NCI-H2081 treated with DMSO at 0.1 percent for 48 hours (cell line): ENCODE results near the gene SHROOM1.
"Not testable (repeated sequence)": the region's sequence is repeated elsewhere in the genome, so short reads cannot be mapped to it uniquely, and the experiment has no call there.

Experiments
- DNase-seq: peaks from one replicate; lab custom pipeline; 2025; lab: John Stamatoyannopoulos, UW

SHROOM1 gene

GRCh38 chr5:132805872-132806271 is 24.6 kb downstream of the SHROOM1 start:
- DNase-seq = not testable (repeated sequence)

DNA sequence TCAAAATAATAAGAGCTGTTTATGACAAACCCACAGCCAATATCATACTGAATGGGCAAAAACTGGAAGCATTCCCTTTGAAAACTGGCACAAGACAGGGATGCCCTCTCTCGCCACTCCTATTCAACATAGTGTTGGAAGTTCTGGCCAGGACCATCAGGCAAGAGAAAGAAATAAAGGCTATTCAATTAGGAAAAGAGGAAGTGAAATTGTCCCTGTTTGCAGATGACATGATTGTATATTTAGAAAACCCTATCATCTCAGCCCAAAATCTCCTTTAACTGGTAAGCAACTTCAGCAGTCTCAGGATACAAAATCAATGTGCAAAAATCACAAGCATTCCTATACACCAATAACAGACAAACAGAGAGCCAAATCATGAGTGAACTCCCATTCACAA is 26.2 kb downstream of the SHROOM1 start:
- DNase-seq = not testable (repeated sequence)

- DNase-seq = not testable (repeated sequence)
Measured at GRCh38 chr5:132802685-132803066, 27.8 kb downstream of the SHROOM1 start.

DNA sequence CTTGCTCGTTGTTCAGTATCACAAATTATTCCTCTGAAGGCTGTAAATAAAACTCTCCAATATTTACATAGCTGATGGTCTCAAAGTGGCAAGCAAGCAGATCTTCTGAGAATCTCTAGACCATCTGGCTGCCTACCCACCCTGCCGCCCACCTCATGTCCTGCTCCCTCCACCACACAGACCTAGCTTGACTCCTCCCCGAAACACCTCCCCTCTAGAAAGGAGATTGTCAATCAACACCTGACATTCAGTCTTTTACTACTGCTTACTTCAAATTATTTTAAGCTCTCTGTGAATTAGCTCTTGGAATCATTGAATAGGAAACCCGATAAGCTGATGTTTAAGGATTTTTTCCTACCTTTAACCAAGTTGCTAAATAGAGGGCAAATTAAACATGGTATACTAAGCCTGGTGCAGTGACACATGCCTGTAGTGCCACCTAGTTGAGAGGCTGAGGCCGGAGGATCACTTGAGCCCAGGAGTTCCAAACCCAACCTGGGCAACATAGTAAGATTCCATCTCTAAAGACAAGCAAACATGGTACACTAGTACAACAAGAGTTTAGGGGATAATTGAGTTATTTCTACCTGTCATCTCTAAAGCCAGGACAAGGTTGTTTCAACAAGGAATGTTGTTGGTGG is 28.3 kb downstream of the SHROOM1 start:
- no peak for DNase-seq

DNA sequence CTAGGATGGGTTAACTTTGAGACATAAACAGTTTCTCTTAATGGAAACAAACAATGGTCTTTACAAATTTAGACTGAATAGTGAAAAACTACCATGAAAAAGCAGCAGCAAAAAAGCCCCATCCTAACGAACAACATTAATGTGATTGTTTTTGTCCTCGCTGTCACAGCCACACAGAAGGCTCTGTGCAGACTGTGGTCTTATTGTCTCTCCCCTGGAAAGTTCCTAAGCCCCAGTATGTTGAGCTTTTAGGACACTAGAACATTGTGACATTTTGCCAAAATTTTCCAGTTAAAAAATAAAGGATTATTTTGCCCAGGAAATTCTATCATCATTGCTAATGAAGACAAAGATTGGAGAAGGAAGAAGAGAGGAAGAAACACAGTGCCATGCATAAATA is 29.9 kb downstream of the SHROOM1 start:
- no peak for DNase-seq

- DNase-seq = no peak
Measured at GRCh38 chr5:132799392-132799791, 31.1 kb downstream of the SHROOM1 start.

- no peak for DNase-seq
Measured at GRCh38 chr5:132797651-132798050, 32.8 kb downstream of the SHROOM1 start.

GRCh38 chr5:132791026-132791425 is 39.4 kb downstream of the SHROOM1 start:
- no peak for DNase-seq

DNA sequence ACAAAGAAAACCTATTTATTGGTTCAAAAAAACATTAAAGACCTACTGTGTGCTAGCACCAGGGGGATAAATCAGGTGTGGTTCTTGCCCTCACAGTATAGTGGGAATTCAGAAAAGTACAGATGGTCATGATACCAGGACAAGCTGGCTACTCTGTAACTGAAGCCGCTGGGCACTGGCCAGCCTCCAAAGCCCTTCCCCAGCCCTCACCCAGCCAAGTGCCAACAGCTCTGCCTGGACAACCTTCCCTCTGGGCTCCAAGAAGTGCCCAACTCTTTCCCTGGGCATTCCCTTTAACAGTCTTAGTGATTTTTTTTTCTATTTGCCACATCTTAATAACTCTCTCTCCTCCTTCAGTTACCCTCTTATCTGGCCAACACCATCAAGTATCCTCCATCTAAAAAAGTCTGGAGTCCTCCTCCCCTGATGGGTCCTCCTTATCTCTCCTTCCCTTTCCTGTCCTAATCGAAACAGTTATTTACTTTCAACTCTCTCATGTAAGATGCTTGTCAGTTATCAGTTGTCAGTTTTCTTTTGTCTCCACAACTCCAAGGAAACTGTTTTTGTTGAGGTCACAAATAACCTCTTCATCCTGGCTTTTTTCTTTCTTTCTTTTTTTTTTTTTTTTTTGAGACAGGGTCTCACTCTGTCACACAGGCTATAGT is 40.1 kb downstream of the SHROOM1 start:
- DNase-seq = no peak

DNA sequence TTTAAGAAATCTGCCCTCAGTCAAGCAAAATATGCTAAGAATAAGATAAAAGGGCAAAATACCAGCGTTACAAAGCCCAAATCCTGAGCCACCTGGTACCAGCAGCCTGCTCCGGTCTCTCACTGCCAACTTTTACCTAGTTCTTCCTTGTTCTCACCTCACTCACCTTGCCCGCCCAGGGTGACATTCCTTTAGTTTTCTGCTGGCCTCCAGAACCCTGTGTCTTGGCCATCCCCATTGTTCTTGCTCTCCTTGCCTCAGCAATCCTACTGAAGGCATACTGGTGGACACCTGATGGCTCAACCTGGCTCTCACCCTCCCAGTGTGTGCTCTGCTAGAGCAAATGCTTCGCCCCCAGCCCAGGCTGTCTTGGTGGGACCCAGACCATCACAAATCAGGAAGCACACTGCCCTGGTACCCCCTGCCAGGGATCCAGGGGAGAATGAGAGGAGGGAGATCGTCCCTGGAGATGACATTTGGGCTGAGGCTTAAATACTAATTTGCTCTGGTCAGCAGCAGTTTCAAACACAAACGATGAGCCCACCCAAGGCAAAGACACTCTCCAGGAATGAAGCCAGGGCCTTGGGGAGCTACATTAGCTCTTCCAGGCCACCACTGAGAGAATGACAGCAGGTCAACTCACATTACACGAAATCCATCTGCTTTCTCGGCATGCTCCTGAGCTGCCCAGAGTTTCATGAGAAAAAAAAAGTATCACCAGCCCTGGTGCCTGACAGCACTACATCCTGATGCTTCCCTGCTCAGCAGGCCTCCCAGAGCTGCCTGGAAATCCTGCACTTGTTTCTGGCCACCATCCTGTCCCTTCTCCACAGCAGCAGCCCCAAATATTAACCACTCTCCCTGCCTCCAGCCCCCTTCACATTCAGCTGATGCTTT is 41.2 kb downstream of the SHROOM1 start:
- DNase-seq = no peak

DNA sequence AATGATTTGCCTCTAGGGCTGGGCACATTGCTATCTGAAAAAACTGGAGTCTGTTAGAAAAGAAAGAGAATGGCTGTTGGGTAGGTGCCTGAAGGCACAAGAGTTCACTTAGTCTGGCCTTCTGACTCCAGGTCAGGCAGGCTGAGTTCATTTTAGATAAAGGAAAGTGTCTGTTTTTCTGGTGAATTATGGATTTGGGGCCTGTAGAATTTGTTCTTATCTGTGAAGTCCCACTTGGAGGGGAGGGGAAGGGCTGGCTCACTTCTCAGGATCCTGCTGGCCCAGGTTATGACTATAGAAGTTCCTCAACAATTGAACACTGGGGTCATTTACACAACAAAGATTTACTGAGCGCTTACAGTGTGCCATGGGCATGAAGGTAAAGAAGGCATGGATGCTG is 41.9 kb downstream of the SHROOM1 start:
- no peak for DNase-seq

GRCh38 chr5:132787076-132787475 is 43.4 kb downstream of the SHROOM1 start:
- no peak for DNase-seq

- no peak for DNase-seq
Measured at GRCh38 chr5:132785864-132786263, 44.6 kb downstream of the SHROOM1 start.

DNA sequence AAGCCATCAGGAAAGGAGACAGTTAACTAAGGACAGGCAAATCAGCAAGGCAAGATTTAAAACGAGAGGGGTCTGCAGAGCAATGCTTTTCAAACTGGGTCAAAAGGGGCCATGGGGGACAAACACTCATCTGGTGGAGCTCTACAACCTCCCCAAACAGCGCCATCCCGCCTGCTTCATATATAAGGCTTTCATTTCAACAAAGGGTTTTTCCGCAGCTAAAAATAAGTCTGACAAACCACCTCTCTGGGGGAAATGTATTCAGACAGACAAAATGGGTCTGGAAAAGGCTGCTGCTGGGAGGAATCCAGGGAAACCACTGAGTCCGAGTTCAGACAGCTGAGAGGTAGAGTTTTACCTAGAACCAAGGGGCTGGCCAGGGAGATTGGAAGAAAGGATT is 45.1 kb downstream of the SHROOM1 start:
- DNase-seq = no peak

- DNase-seq = no peak
Measured at GRCh38 chr5:132782101-132782500, 48.3 kb downstream of the SHROOM1 start.

DNA sequence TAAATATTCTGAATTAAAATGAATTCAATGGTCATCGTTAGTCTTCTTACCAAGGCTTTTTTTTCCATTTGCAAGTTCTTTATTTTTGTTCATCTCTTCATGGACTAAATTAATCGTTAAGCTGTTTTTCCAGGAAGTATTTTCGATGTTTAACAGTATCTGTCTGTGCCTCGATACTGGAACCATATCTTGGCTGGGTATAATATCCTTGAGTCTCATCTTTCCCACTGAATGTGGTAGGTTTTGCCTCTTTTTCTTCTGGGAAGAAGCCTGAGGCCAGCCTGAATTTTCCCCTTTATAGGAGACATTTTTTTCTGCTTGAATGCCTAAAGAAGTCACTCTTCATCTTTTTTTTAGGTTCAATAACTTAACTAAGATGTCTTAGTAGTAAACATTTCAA is 49.4 kb downstream of the SHROOM1 start:
- no peak for DNase-seq

DNA sequence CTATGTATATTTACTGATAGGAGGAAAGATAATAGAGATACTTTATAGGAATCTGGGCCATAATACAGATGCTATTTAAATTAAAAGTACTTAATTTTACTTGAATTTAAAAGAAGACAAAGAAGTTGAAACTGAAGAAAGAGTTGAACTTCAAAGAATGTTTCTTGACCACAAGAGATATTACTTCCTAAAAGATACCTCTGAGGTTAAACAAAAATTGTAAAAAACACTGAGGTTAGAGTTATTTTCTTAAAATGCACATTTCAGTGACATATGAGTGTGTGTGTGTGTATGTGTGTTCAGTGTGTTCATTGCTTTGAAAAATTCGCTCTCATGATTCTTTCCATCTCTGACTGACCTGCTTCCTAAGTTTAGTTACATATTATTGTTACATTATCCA is 49.9 kb downstream of the SHROOM1 start:
- no peak for DNase-seq

- no peak for DNase-seq
Measured at GRCh38 chr5:132779961-132780360, 50.5 kb downstream of the SHROOM1 start.

- DNase-seq = no peak
Measured at GRCh38 chr5:132778856-132779255, 51.6 kb downstream of the SHROOM1 start.

DNA sequence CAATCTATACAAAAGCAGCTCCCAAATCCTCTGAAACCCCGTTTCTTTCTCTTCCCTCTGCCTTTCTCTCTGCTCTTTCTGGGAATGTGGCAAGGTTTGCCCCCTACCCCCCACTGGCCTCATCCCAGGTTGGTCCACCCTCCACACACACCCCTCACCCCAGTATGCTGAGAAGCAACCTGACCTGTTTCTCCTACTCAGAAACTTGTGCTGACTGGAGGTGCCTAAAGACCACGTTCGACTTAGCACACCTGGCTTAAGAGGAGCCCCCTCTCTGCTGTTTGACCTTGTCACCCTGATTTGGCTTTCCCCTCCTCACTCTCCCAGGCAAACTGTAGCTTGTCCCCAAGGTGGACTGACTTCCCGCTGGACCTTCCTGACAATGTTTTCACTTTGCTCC is 52.3 kb downstream of the SHROOM1 start:
- DNase-seq = no peak

DNA sequence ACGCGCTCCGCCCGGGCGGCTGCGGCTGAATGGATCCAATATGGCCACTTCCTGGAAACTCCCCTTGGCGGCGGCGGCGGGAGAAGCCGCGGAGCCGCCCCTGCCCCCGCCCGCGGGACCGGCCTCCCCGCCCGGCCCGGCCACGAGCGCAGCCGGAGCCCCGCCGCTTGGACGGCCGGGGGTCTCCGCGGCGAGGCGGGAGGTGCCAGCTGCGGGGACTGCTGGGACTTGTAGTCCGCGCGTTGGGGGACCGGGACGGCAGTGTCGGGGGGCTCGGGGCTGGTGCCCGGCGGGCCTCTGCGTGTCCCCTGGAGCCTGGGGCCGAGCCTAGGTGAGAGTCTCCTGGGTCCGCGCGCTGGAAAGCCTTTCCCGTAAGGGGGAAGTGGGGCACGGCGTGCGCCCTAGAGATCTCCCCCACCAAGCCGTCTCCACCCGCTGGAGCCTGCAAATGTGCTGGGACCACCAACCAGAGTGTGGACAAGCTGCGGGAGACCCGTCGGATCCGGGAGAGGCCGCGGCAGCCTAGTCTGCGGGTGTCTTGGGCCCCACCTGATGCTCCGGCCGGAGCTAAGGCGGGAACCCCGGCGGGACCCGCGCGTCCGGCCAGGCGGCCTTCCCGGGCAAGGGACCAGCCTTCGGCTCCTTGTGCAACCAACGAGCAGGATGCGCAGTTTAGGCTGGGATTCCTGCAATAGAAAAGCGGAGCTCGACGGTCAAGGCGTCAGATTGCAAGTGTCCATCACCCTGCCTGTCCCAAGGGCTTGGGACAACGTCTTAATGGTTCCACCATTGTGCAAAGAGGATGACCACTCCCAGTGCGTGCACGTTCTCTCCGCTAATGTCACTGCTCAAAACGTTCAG is 53.0 kb downstream of the SHROOM1 start, which contains the start of gene SEPTIN8:
SEPTIN8 (minus strand) TSS at position 31 of the 861 bp plus-strand sequence. CDS start 102 bp downstream, outside the sequence.
- no peak for DNase-seq

DNA sequence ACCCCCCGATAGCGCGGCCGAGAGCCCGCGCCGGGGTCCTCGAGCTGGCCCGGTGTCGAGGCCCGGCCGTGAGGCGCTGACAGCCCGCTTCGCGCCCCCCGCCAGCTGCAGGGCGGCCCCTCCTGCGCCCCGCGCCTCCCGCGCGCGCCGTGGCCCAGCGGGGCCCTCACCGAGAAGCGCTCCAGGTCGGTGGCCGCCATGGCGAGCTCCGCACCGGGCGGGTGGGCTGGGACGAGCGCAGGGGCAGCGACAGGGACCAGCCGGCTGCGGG is 53.6 kb downstream of the SHROOM1 start:
- DNase-seq = no peak
